NCI-H446 (cell line): ENCODE measurements around the gene NAXD.
"Not testable (repeated sequence)": the region's sequence is repeated elsewhere in the genome, so short reads cannot be mapped to it uniquely, and the experiment has no call there.

Experiments
- DNase-seq, 2 experiments: peaks; one replicate each; lab custom pipeline; 2025; lab: John Stamatoyannopoulos, UW

NAXD gene

DNA sequence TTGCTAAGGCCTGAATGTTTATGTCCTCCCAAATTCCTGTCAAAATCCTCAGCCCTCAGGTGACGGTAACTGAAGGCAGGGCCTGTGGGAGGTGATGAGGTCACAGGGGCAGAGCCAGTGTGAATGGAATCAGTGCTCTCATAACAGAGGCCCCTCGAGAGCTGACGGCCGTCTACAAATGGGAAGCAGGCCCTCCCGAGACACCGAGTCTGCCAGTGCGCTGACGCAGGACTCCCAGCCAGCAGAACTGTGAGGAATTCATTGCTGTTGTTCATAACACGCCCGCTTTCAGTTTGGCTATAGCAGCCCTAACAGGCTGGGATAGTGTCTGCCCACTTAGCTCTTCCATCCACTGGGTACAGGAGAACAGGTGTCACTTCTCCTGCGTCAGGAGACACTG, 49.3 kb downstream of the NAXD start:
- no peak for DNase-seq

DNA sequence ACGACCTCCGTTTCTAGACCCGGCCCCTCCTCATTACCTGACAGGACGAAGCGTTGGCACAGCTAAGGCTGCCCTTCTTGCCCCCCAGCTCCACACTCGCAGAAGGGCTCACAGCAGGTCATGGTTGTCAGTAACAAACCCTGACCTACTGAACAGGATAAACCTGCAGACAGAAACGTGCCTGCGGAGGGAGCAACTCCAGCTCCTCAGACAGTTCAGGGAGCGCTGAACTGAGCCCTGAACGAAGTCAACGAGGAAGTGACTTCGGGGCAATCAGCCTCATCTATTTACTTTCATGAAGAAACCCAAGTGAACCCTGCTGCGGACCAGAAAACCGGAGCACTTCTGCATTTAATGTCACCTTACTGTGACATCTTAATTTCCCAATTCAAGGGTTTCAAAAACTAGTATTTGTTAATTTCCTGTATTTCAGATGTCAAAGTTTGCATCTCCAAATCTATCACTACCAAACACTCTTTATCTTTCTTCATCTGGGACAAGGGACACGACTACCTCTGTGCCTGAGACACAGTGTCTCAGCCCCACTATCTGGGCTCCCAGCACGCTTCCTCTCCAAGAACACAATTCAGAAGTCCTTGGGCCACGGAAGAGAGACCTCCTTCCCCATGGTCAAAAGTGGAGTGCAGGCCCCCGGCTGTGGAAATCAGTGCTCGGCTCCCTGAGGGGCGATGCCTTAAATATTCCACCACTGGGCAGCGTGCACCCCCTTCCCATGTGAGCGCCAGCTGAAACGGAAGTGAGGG, 50.3 kb downstream of the NAXD start:
- DNase-seq: no peak

DNA sequence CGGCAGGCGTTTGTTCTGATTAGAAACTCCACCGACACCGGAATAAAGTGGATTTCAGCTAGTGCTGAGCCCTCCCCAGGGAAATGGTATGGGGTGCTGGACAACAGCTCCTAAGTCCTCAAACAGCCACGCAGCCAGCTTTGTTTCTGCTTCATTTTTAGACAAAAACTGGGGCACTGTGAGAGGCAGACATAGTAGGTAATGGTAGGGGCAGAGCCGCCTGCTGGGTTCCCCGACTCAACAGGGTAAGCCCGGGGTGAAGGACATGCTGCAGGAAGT, 50.8 kb downstream of the NAXD start:
- DNase-seq: no peak

DNA sequence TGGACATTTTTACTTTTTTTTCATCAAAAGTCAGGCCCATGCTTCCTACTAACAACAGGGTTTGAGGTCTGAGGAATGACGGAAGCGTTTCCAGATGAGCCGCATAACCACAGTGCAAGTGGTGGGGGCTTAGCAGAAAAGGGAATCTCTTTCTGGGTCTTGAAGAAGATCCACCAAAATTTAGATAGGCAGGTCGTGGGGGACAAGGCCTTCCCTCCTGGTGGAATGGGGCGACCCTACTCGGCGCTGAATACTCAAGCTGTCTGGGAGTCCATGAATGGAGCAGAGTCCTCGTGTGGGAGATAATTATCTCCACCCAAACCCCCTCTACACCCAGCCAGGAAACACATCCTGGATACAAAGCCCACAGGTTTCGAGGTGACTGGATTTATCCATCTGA, 53.7 kb downstream of the NAXD start:
- no peak for DNase-seq

DNA sequence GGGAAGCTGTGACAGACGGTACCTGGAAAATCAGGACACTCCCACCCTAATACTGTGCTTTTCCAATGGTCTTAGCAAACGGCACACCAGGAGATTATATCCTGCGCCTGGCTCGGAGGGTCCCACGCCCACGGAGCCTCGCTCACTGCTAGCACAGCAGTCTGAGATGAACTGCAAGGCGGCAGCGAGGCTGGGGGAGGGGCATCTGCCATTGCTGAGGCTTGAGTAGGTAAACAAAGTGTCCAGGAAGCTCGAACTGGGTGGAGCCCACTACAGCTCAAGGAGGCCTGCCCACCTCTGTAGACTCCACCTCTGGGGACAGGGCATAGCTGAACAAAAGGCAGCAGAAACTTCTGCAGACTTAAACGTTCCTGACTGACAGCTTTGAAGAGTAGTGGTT, 54.5 kb downstream of the NAXD start:
- not testable (repeated sequence) for DNase-seq

DNA sequence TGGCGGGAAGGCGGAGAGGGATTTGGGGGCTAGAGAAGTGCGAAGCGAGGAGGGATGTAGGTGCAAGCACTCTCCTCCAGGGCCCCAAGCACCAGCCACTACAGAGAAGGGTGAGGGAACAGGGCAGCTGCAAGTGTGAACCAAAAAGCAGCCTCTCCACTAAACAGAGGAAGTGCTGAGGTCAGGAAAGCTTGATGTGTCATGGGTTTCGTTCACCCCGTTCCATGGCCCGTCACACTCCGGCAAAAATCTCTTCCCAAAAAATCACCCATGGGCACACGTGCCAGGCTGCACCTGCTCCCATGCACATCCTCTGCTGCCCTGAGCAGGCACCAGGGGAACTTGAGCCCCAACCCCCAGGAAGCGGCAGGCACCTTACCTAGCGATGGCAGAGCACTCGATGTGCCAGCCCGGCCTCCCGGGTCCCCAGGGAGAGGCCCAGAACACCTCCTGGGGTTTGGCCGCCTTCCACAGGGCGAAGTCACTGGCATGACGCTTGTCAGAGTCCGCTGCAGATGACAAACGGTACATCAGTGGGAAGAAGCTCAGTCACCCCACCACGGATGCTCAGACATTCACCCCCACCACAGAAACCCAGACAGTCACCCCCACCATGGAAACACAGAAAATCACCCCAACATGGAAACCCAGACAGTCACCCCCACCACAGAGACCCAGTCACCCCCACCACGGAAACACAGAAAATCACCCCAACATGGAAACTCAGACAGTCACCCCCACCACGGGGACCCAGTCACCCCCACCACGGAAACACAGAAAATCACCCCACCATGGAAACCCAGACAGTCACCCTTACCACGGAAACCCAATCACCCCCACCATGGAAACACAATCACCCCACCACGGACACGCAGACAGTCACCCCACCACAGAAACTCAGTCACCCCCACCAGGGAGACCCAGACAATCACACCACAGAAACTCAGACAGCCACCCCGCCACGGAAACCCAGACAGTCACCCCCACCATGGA, 61.5 kb downstream of the NAXD start:
- DNase-seq: no peak

DNA sequence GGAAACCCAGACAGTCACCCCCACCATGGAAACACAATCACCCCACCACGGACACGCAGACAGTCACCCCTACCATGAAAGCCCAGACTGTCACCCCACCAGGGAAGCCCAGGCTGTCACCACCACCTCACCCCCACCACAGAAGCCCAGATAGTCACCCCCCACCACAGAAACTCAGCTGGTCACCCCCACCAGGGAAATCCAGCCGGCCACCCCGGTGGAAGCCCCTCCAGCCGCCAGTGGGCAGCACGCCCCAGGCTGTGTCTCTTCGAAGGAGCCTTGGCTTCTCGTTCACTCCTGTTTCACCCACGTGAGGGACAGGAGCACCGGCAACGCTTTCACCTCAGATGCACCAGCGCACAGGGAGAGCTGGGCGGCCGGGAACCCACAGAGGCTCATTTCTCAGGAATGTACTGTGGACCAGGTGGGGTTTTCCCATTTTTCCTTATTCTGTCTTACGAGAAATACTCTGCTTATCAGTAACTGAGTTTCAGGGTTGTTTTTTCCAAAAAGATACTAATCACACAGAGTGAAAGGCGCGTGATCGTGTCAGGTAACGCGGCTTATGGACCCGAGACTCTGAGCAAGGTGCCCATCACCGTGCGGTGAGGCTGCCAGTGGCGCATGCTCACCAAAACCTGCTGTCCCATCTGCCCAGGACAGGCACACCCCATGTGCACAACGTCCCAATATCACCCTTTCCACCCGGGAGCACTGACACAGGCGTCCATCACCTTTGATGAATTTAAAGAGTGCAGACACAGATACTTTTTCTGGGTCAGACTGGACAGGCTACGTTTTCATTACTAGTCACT, 62.6 kb downstream of the NAXD start:
- DNase-seq: no peak

DNA sequence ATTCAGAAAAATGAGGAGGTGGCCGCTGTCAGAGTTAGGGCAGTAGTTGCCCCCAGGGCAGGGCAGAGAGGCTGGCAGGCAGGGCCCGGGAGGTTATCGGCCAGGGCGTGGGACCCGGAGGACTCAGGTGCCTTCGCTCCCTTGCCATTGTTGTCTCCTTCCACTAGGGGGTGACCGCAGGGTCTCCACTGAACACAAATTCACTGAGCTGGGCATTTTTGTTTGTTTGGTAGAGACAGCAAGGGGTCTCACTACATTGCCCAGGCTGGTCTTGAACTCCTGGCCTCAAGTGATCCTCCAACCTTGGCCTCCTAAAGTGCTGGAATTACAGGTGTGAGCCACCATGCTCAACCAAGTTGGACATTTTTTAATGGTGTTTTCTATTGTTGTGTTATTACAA, 65.5 kb downstream of the NAXD start:
- DNase-seq: no peak

DNA sequence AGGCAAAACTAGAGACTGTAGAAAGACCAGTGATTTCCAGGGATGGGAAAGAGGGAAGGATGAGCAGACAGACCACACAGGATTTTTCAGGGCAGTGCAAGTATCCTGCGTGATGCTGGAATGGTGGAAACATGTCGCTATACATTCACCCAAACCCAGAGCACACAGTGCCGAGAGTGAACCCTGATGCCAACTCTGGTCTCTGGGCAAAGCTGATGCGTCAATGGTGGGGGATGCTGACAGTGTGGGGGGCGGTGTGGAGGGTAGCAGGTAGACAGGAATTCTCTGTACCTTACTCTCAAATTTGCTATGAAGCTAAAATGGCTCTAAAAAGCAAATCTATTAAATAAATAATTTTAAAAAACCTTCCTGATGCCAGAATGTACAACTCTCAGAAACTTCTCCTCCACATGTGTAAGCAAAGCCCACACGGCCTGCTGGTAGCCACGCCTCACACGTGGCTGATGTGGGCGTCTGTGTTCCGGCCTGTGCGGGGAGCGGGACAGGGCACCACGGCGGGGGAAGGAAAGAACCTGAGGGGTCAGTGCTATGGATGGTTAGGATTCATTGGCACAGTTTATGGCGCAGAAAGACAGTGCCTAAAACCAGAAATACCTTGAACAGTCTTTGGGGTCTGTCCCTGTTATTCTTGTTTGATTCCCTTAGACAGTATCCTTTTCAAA, 66.7 kb downstream of the NAXD start:
- DNase-seq: no peak

DNA sequence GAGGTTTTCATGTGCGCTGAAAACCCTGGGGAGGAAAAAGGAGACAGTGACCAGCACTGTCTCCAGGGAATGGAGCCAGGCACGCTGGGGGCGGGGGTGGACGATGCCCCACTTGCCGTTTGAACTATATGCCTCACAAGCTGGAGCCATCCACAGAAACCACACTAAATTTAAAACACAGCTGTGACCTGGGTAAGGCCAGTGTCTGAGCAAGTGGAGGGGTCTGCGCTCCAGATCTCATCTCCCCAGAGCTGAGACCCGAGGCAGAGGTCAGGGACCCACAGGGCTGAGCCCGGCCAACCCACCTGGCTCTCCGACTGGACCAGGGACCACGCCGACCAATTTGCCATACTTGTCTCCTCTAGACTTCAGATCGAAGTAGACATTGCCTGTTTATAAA, 67.4 kb downstream of the NAXD start:
- DNase-seq: no peak

DNA sequence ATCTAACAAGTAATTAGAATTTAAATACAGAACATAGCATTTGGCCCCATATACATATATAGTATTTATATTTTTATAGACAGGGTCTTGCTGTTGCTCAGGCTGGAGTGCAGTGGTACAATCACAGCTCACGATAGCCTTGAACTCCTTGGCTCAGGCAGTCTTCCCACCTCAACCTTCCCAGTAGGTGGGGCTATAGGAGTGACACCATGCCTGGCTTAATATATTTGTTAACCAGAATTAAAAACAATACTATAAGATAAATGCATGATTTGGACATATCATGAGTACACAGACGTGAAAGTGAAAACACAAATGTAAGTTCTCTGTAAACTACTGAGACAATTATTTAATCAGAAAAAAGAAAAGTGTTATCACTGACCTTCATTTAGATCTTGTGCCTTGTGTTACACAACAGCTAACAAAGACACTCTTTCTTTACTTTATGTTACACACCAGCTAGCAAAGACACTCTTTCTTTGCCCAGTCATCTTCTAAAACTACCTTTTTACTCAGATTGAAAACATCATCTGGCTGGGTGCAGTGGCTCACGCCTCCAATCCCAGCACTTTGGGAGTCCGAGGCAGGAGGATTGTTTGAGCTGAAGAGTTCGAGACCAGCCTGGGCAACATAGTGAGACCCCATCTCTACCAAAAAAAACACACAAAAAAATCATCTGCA, 68.0 kb downstream of the NAXD start:
- DNase-seq: no peak

DNA sequence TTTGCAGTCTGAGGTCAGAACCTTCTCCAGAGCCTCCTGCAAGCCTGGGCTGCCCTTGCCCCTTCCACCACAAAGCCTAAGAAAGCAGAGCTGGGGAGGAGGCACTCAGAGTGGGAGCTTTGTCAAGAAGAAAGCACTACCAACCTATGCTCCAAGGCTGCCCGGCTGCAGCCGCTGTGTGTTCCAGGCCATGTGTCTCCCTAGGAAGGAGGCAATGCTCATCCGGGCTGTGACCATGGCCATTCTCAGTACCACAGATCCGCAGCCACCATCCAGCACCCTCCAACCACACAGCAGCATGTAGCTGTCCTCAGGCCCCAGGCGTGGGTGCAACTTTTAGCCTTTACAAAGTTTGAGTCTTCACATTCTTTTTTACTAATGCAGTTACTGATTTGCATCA, 68.6 kb downstream of the NAXD start:
- DNase-seq: no peak

DNA sequence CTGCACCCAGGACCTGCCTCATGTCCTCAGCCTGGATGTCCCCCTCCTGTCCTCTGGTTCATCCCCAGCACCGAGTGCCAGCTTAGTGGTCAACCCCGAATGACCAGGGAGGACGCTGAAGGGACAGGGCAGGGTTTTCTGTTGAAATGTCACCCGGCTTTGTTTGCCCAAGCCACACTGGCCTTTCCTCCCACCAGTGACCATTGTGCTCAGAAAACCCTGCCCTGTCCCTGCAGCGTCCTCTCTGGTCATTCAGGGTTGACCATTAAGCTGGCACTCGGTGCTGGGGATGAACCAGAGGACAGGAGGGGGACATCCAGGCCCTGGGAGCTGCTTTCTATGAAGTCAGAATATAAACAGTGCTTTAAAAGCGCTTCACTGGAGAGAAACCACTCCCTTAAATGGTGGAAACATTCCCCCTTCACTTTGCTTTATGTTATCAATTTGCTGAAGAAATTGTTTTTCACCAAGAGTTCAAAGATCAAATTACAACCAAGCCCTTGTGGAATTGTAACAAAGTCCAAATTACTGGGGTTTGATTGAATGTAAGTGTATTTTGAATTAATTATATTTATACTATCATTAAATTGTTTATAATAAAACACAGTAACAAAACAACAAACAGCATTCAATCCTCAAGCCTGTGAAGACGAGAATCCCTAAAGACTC, 69.2 kb downstream of the NAXD start:
- no peak for DNase-seq

DNA sequence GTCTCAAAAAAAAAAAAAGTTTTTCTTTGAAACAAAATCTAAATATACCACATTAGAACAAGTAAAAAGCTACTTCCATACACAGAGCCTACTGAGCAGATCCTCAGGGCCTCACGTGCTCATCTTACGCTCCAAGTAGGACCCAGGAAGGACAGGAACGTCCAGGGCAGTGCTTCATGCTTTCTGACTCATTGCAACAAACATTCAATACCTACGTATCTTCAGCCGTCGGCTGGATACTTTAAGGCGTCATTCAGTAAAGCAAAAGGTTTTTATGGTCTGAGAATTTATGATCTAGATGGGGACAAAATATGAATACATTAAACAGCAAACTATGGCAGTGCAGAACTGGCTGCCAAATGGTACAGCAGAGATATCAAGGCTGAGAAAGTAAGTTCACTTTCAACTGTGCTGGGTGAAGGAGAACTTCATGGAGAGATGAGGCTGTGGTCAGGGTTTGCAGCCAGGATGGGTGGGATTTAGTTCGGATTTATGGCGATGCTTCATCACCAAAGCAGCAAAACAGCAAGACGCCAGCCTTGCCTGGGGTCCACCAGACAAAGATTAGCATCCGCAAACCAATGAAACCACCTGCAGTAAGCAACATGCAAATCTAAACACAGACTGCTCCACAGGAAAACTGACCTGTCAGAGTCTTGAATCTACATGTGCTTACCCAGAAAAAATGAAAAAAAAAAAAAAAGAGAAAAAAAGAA, 70.1 kb downstream of the NAXD start:
- no peak for DNase-seq

DNA sequence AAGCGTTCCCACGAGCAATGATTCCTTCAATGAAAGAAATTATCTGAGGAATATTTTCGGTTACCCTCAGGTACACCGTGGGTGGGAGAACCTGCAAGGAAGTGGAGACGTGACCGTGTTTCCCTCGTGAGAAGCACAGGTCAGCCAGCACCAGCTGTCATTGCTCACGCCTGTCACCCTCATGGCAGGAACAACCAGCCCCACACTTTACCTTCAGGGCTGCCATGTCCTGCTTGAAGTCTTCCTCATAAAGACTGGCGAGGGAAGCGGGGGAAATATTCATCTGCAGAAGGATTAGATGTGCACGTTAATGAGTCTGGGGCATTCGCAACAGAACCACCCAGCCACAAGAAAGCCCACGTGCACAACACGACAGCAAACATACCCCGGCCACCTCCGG, 72.4 kb downstream of the NAXD start:
- no peak for DNase-seq

DNA sequence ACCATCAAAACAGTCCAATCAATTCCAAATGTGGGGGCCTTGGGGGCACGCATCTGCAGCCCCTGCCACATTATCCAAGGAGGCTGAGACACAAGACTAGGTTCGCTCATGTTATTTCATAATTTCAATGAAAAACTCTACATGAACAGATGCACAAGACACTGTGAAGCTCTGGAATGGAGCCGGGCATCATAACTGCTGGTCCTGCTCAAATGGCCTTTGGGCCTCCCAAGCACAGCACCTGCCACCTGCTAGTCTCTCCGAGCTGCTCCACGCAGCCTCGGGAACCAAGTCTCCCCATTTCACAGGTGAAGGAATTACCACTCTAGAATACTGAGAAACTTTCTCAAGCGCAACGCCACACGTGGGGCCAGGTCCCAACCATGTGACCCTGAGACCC, 73.7 kb downstream of the NAXD start:
- DNase-seq: no peak
